ENCODE data around the gene IL15RA. TPM values are rescaled to one million over a fixed set of nuclear protein-coding genes. Genes with fewer than 3 reads are reported as not detected.

Gene IL15RA
- polyA plus RNA-seq, 1 donor from 2014 or later, result 6.4 TPM

Other genes starting within 250 kb of the IL15RA start
- gene GDI2, start 164.1 kb downstream of the IL15RA start, polyA plus RNA-seq, result 248 TPM
- gene ANKRD16, start 87.7 kb downstream of the IL15RA start, polyA plus RNA-seq, result 5.2 TPM
- gene FBH1, start 87.3 kb downstream of the IL15RA start, polyA plus RNA-seq, result 85.4 TPM
- 27.2 TPM for gene IL2RA, start 84.8 kb upstream of the IL15RA start, polyA plus RNA-seq
- gene RBM17, start 111.5 kb upstream of the IL15RA start, polyA plus RNA-seq, result 118 TPM
- gene PFKFB3, start 225.4 kb upstream of the IL15RA start, polyA plus RNA-seq, result 7.0 TPM